HepG2 (cell line): ENCODE measurements around the gene CDK10. TPM values are rescaled to one million over a fixed set of nuclear protein-coding genes. Genes with fewer than 3 reads are reported as not detected.
A peak's percentile ranks its signal among the peaks of the same experiment; 100 is the strongest.

Source experiments
- BRCA1 ChIP-seq: sonication (generic); formaldehyde crosslinking; IDR thresholded peaks from 2 replicates; pipeline ENCODE4 v1.4.0; 2020; ENCODE audit warnings: missing genetic modification reagents
- FOXA3 ChIP-seq: IDR thresholded peaks from 2 replicates; pipeline ENCODE4 v1.6.1; 2016; ENCODE audit warnings: missing genetic modification reagents, missing compliant biosample characterization
- FOXK2 ChIP-seq: fragments of 450-650 bp; IDR thresholded peaks from 2 replicates; pipeline ENCODE4 v1.6.1; 2016
- FOXO1 ChIP-seq: sonication (generic); formaldehyde crosslinking; IDR thresholded peaks from 2 replicates; pipeline ENCODE4 v1.4.0; 2020; ENCODE audit warnings: missing genetic modification reagents
- IRF2 ChIP-seq: IDR thresholded peaks from 2 replicates; pipeline ENCODE4 v1.6.1; 2018; ENCODE audit warnings: missing genetic modification reagents, missing compliant biosample characterization
- MTA1 ChIP-seq: sonication (generic); formaldehyde crosslinking; IDR thresholded peaks from 2 replicates; pipeline ENCODE4 v1.4.0; 2020; ENCODE audit warnings: missing genetic modification reagents, mild to moderate bottlenecking, borderline replicate concordance
- NR2C2 ChIP-seq: sonication (generic); formaldehyde crosslinking; IDR thresholded peaks from 2 replicates; pipeline ENCODE4 v1.4.0; 2020; ENCODE audit warnings: missing genetic modification reagents, mild to moderate bottlenecking, moderate library complexity, borderline replicate concordance
- NR2F6 ChIP-seq, 2 experiments: IDR thresholded peaks; 2 replicates each; pipeline ENCODE4 v1.6.1; 2016; ENCODE audit warnings: antibody characterized with exemption in 1 of 2, mild to moderate bottlenecking in 1 of 2
- PTBP1 ChIP-seq: fragments of 200-400 bp; formaldehyde crosslinking; IDR thresholded peaks from 2 replicates; pipeline ENCODE4 v1.6.1; 2018; ENCODE audit warnings: low read length, low read depth; ENCODE audit not compliant: poor library complexity, severe bottlenecking
- RXRA ChIP-seq: sonication (generic); formaldehyde crosslinking; IDR thresholded peaks from 2 replicates; pipeline ENCODE4 v1.5.1; 2020; ENCODE audit warnings: missing genetic modification reagents
- SP5 ChIP-seq: IDR thresholded peaks from 2 replicates; pipeline ENCODE4 v1.6.1; 2016; ENCODE audit warnings: low read depth, borderline replicate concordance
- ZNF138 ChIP-seq: sonication (generic); formaldehyde crosslinking; IDR thresholded peaks from 2 replicates; pipeline ENCODE4 v1.5.0; 2020; ENCODE audit warnings: mild to moderate bottlenecking, low read depth, missing genetic modification reagents
- ZNF33A ChIP-seq: sonication (generic); formaldehyde crosslinking; IDR thresholded peaks from 2 replicates; pipeline ENCODE4 v1.5.1; 2020; ENCODE audit warnings: missing genetic modification reagents, mild to moderate bottlenecking, moderate library complexity, borderline replicate concordance
- ZNF432 ChIP-seq: sonication (generic); formaldehyde crosslinking; IDR thresholded peaks from 2 replicates; pipeline ENCODE4 v1.5.0; 2020; ENCODE audit warnings: missing genetic modification reagents, mild to moderate bottlenecking, borderline replicate concordance
- ZNF501 ChIP-seq: sonication (generic); formaldehyde crosslinking; IDR thresholded peaks from 2 replicates; pipeline ENCODE4 v1.5.1; 2020; ENCODE audit warnings: mild to moderate bottlenecking, moderate library complexity, missing genetic modification reagents
- ZNF552 ChIP-seq: sonication (generic); formaldehyde crosslinking; IDR thresholded peaks from 2 replicates; pipeline ENCODE4 v1.9.0; 2022; ENCODE audit warnings: missing genetic modification reagents, mild to moderate bottlenecking, borderline replicate concordance
- ZNF577 ChIP-seq: sonication (generic); formaldehyde crosslinking; IDR thresholded peaks from 2 replicates; pipeline ENCODE4 v1.4.0; 2020; ENCODE audit warnings: mild to moderate bottlenecking, low read depth, missing genetic modification reagents, borderline replicate concordance
- ZNF768 ChIP-seq: sonication (generic); formaldehyde crosslinking; IDR thresholded peaks from 2 replicates; pipeline ENCODE4 v1.4.0; 2020; ENCODE audit warnings: missing genetic modification reagents
- polyA plus RNA-seq, 8 experiments: library from polyadenylated mRNA; depleted of rRNA in 3 of 8; stranded (reverse) in 7 of 8; unstranded in 1 of 8; fragments of >200 nt; fragmentation: Illumina TruSeq in 4 of 8; extraction: Trizol in 4 of 8; gene quantifications; 2 replicates each; pipeline versions ENCODE4 v1.2.1 to v1.2.3, GENCODE V29; 2011 to 2016; ENCODE audit warnings: low read depth in 4 of 8, missing spikeins in 1 of 8, mixed read lengths in 1 of 8; ENCODE audit not compliant: insufficient read depth in 1 of 8
- total RNA-seq, 5 experiments: library from RNA; depleted of rRNA; stranded (reverse); fragments of >200 nt; fragmentation: Illumina TruSeq; extraction: Trizol; gene quantifications; 2 replicates each; pipeline ENCODE4 v1.2.3, GENCODE V29; 2016; ENCODE audit warnings: low read depth in 1 of 5
- TF ChIP-seq, protein P1 (sequence below): sonication (generic); formaldehyde crosslinking; IDR thresholded peaks from 2 replicates; pipeline ENCODE4 v1.4.0; 2020; ENCODE audit warnings: missing genetic modification reagents
- TF ChIP-seq, protein P2 (sequence below): sonication (generic); formaldehyde crosslinking; IDR thresholded peaks from 2 replicates; pipeline ENCODE4 v1.5.1; 2020; ENCODE audit warnings: mild to moderate bottlenecking, missing genetic modification reagents, borderline replicate concordance
- TF ChIP-seq, protein P3 (sequence below): sonication (generic); formaldehyde crosslinking; IDR thresholded peaks from 2 replicates; pipeline ENCODE4 v1.8.0; 2022; ENCODE audit warnings: mild to moderate bottlenecking, missing genetic modification reagents; ENCODE audit not compliant: insufficient replicate concordance

CDK10 gene
- total and polyA plus RNA-seq, 2 of the 13 experiments (the other 11 are each of a cell fraction or from before 2014, with no cell fraction given) = 2.5 to 3.9 TPM

DNA sequence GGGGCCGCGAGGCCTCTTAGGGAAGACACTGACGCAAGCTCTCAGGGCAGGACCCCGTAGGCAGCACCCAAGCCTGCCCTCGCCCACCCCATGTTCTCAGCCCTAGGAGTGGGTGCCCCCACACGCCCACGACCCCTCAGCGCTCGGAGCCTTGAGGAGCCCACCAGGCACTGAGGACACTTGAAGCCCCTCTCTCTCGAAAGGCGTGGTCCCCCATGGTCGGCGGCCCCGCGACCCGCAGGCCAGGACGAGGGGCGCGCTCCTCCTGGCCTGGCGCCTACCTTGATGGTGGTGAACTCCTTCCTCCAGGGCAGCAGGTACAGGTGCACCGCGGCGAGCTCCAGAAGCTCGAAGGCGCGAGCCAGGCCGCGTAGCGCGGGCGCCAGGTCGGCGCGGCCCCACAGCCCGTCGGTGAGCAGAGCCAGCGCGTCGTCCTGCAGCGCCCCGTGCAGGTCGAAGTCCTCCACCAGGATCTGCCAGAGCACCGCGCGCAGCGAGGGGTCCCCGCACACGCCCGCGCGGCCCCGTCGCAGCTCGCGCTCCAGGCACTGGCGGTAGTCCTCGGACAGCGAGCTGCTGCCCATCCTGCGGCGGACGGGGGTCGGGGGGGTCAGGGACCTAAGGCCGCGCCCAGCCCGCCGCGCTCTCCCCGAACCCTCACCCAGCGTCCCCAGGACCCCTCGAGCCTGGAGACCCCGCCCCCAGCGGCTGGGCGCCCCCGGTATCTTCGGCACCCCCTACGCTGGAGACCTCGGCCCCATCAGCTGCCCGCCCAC lies 14.3 kb downstream of the CDK10 start (continued):
- 0 out of 2 replicates have a peak, but pooled peaks have one; percentile 69 for TF ChIP-seq ZNF577 (CRISPR knock-in tag)
- TF ChIP-seq ZNF432 = no peak
- no peak for TF ChIP-seq NR2F6 (IDR thresholded peaks at IDR 0.05)
- peak; percentile 60; the same call in 1 of the 2 replicates for TF ChIP-seq NR2F6 (CRISPR knock-in tag; IDR thresholded peaks at IDR 0.05)
- TF ChIP-seq, protein P1, sequence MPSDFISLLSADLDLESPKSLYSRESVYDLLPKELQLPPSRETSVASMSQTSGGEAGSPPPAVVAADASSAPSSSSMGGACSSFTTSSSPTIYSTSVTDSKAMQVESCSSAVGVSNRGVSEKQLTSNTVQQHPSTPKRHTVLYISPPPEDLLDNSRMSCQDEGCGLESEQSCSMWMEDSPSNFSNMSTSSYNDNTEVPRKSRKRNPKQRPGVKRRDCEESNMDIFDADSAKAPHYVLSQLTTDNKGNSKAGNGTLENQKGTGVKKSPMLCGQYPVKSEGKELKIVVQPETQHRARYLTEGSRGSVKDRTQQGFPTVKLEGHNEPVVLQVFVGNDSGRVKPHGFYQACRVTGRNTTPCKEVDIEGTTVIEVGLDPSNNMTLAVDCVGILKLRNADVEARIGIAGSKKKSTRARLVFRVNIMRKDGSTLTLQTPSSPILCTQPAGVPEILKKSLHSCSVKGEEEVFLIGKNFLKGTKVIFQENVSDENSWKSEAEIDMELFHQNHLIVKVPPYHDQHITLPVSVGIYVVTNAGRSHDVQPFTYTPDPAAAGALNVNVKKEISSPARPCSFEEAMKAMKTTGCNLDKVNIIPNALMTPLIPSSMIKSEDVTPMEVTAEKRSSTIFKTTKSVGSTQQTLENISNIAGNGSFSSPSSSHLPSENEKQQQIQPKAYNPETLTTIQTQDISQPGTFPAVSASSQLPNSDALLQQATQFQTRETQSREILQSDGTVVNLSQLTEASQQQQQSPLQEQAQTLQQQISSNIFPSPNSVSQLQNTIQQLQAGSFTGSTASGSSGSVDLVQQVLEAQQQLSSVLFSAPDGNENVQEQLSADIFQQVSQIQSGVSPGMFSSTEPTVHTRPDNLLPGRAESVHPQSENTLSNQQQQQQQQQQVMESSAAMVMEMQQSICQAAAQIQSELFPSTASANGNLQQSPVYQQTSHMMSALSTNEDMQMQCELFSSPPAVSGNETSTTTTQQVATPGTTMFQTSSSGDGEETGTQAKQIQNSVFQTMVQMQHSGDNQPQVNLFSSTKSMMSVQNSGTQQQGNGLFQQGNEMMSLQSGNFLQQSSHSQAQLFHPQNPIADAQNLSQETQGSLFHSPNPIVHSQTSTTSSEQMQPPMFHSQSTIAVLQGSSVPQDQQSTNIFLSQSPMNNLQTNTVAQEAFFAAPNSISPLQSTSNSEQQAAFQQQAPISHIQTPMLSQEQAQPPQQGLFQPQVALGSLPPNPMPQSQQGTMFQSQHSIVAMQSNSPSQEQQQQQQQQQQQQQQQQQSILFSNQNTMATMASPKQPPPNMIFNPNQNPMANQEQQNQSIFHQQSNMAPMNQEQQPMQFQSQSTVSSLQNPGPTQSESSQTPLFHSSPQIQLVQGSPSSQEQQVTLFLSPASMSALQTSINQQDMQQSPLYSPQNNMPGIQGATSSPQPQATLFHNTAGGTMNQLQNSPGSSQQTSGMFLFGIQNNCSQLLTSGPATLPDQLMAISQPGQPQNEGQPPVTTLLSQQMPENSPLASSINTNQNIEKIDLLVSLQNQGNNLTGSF (CRISPR knock-in tag) = peak; percentile 81; the same call in 1 of the 2 replicates
- TF ChIP-seq FOXO1 (CRISPR knock-in tag) = no peak
- TF ChIP-seq ZNF33A = peak; percentile 18; the same call in 1 of the 2 replicates
- peak; percentile 79 for TF ChIP-seq ZNF501 (CRISPR knock-in tag)
- peak; percentile 48; the same call in 1 of the 2 replicates for TF ChIP-seq ZNF552
- peak; percentile 64 for TF ChIP-seq RXRA
- TF ChIP-seq FOXK2 = no peak
- TF ChIP-seq, protein P2, sequence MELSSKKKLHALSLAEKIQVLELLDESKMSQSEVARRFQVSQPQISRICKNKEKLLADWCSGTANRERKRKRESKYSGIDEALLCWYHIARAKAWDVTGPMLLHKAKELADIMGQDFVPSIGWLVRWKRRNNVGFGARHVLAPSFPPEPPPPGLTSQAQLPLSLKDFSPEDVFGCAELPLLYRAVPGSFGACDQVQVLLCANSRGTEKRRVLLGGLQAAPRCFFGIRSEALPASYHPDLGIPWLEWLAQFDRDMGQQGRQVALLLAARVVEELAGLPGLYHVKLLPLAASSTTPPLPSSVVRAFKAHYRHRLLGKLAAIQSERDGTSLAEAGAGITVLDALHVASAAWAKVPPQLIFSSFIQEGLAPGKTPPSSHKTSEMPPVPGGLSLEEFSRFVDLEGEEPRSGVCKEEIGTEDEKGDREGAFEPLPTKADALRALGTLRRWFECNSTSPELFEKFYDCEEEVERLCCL (CRISPR knock-in tag) = 0 out of 2 replicates have a peak, but pooled peaks have one; percentile 37
- TF ChIP-seq BRCA1 (CRISPR knock-in tag) = no peak
- TF ChIP-seq MTA1 (CRISPR knock-in tag) = peak; percentile 5; the same call in 1 of the 2 replicates
- 0 out of 2 replicates have a peak, but pooled peaks have one; percentile 34 for TF ChIP-seq FOXA3 (CRISPR knock-in tag)
- peak; percentile 84 for TF ChIP-seq ZNF768 (CRISPR knock-in tag)
- TF ChIP-seq ZNF138 (CRISPR knock-in tag) = peak; percentile 91; the same call in 1 of the 2 replicates
- peak; percentile 53; the same call in 1 of the 2 replicates for TF ChIP-seq SP5 (CRISPR knock-in tag)
- TF ChIP-seq PTBP1 = peak; percentile 3
- TF ChIP-seq, protein P3, sequence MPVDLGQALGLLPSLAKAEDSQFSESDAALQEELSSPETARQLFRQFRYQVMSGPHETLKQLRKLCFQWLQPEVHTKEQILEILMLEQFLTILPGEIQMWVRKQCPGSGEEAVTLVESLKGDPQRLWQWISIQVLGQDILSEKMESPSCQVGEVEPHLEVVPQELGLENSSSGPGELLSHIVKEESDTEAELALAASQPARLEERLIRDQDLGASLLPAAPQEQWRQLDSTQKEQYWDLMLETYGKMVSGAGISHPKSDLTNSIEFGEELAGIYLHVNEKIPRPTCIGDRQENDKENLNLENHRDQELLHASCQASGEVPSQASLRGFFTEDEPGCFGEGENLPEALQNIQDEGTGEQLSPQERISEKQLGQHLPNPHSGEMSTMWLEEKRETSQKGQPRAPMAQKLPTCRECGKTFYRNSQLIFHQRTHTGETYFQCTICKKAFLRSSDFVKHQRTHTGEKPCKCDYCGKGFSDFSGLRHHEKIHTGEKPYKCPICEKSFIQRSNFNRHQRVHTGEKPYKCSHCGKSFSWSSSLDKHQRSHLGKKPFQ = peak; percentile 92
- TF ChIP-seq IRF2 = peak; percentile 63; the same call in 1 of the 2 replicates
- TF ChIP-seq NR2C2 (CRISPR knock-in tag) = no peak
